ENCODE measurements around the gene FBLN1. TPM values are rescaled to one million over a fixed set of nuclear protein-coding genes. Genes with fewer than 3 reads are reported as not detected.

The FBLN1 gene
- total RNA-seq, 2 donors from 2014 or later = 92.8 to 354 TPM

GRCh38 chr22:45543243-45543642 is 40.6 kb downstream of the FBLN1 start:
- no peak overlapping the region for H3K27ac ChIP-seq
- TF ChIP-seq CTCF (IDR thresholded peaks at IDR 0.05) = no peak
- H3K9me3 ChIP-seq = no peaks in the 10 kb centered on the region
- H3K4me1 ChIP-seq = peaks cover 0 to 16% of the 10 kb centered on the region in 2 donors
- no peaks in the 10 kb centered on the region for H3K27me3 ChIP-seq
- peaks cover 8% of the 10 kb centered on the region for H3K36me3 ChIP-seq
- no peak overlapping the region for H3K4me3 ChIP-seq
- no peak for DNase-seq (ENCODE audit: low spot score)

GRCh38 chr22:45544588-45545170 is 42.0 kb downstream of the FBLN1 start:
- DNase-seq (ENCODE audit: low spot score) = no peak
- Histone ChIP-seq H3K4me1 (peaks cover 0 to 23% of the 10 kb centered on the region in 2 donors), H3K27ac (no peak overlapping the region), H3K27me3 (no peaks in the 10 kb centered on the region), H3K4me3 (no peak overlapping the region), H3K36me3 (peaks cover 10% of the 10 kb centered on the region), H3K9me3 (no peaks in the 10 kb centered on the region)
- no peak for TF ChIP-seq CTCF (IDR thresholded peaks at IDR 0.05)

GRCh38 chr22:45546333-45547015 is 43.8 kb downstream of the FBLN1 start:
- Histone ChIP-seq H3K4me3 (no peak overlapping the region), H3K9me3 (no peaks in the 10 kb centered on the region), H3K27me3 (no peaks in the 10 kb centered on the region), H3K36me3 (peaks cover 15% of the 10 kb centered on the region), H3K27ac (no peak overlapping the region), H3K4me1 (peaks cover 0 to 39% of the 10 kb centered on the region in 2 donors)
- no peak for TF ChIP-seq CTCF (IDR thresholded peaks at IDR 0.05)
- DNase-seq (ENCODE audit: low spot score) = no peak

GRCh38 chr22:45547016-45547345 is 44.3 kb downstream of the FBLN1 start:
- no peaks in the 10 kb centered on the region for H3K9me3 ChIP-seq
- peaks cover 0 to 44% of the 10 kb centered on the region in 2 donors for H3K4me1 ChIP-seq
- H3K4me3 ChIP-seq = no peak overlapping the region
- no peaks in the 10 kb centered on the region for H3K27me3 ChIP-seq
- no peak for DNase-seq (ENCODE audit: low spot score)
- TF ChIP-seq CTCF (IDR thresholded peaks at IDR 0.05) = no peak
- H3K36me3 ChIP-seq = peaks cover 12% of the 10 kb centered on the region
- no peak overlapping the region for H3K27ac ChIP-seq

- no peaks in the 10 kb centered on the region for H3K9me3 ChIP-seq
- no peak overlapping the region for H3K4me3 ChIP-seq
- H3K4me1 ChIP-seq = peaks cover 0 to 50% of the 10 kb centered on the region in 2 donors
- H3K27ac ChIP-seq = no peak overlapping the region
- no peaks in the 10 kb centered on the region for H3K27me3 ChIP-seq
- TF ChIP-seq CTCF (IDR thresholded peaks at IDR 0.05) = no peak
- no peak for DNase-seq (ENCODE audit: low spot score)
- H3K36me3 ChIP-seq = peaks cover 12% of the 10 kb centered on the region
Measured at GRCh38 chr22:45547731-45548130, 45.0 kb downstream of the FBLN1 start.

Data from right atrium auricular region (tissue), 2 donors.